Gastrocnemius medialis (tissue), 4 donors: ENCODE measurements around the gene RNF112. TPM values are rescaled to one million over a fixed set of nuclear protein-coding genes. Genes with fewer than 3 reads are reported as not detected.

Experiments used
- ATAC-seq, 2 donors: fragments of 150-250 bp; one replicate each; pipeline ENCODE4 v1.9.1; 2016
- DNase-seq, 2 donors: peaks; one replicate each; pipeline ENCODE4 v3.0.0-alpha.2; 2019
- H3K27ac ChIP-seq, 4 donors: fragments of 200-600 bp; sonication (generic); 1 replicate in 1 of 4; 2 replicates in 3 of 4; pipeline ENCODE4 v1.5.1; 2016 to 2018; ENCODE audit warnings: mild to moderate bottlenecking in 2 of 4, moderate library complexity in 1 of 4
- H3K27me3 ChIP-seq, 3 donors: fragments of 200-600 bp; sonication (generic) in 2 of 3; 1 replicate in 1 of 3; 2 replicates in 2 of 3; pipeline versions ENCODE4 v1.5.1 to v1.6.0; 2016 to 2019; ENCODE audit warnings: mild to moderate bottlenecking in 1 of 3, moderate library complexity in 1 of 3
- H3K36me3 ChIP-seq, 2 donors: fragments of 200-600 bp; sonication (generic) in 1 of 2; one replicate each; pipeline ENCODE4 v1.5.1; 2017 to 2018
- H3K4me1 ChIP-seq, 2 donors: fragments of 200-600 bp; sonication (generic) in 1 of 2; one replicate each; pipeline ENCODE4 v1.5.1; 2016 to 2017; ENCODE audit warnings: mild to moderate bottlenecking in 2 of 2
- H3K4me3 ChIP-seq, 4 donors: fragments of 200-600 bp; sonication (generic) in 3 of 4; 1 replicate in 1 of 4; 2 replicates in 3 of 4; pipeline ENCODE4 v1.5.1; 2016 to 2019; ENCODE audit warnings: mild to moderate bottlenecking in 2 of 4
- H3K9me3 ChIP-seq, 3 donors: fragments of 200-600 bp; sonication (generic) in 2 of 3; 1 replicate in 1 of 3; 2 replicates in 2 of 3; pipeline ENCODE4 v1.5.1; 2016 to 2019
- CTCF ChIP-seq, 5 experiments: fragments of 450-650 bp in 3 of 5; fragments of 200-600 bp in 2 of 5; sonication (generic) in 2 of 5; IDR thresholded peaks in 4 of 5; conservative IDR thresholded peaks in 1 of 5; 1 replicate in 4 of 5; 2 replicates in 1 of 5; pipeline ENCODE4 v1.5.1; 2016 to 2019; ENCODE audit warnings: antibody characterized with exemption in 5 of 5, mild to moderate bottlenecking in 3 of 5, moderate library complexity in 3 of 5
- POLR2A ChIP-seq, 2 donors: fragments of 450-650 bp; IDR thresholded peaks; one replicate each; pipeline ENCODE4 v1.6.1; 2017; ENCODE audit warnings: antibody characterized with exemption in 2 of 2, mild to moderate bottlenecking in 2 of 2, moderate library complexity in 2 of 2
- in situ Hi-C, 4 donors: fragments of 200-750 bp; cut with MboI; loops; one replicate each; pipeline versions ENCODE4 v1.15.0 to v1.8.0; 2017; ENCODE audit warnings: low sequenced_read_pairs in 4 of 4
- intact Hi-C: fragments of 100-400 bp; cut with DNase I; formaldehyde crosslinking; loops from one replicate; pipeline ENCODE4 v1.15.1; 2023; ENCODE audit warnings: low total_unique reads
- total RNA-seq, 4 donors: library from RNA; depleted of rRNA; stranded (reverse); fragments of >200 nt; gene quantifications; one replicate each; pipeline versions ENCODE4 v1.1.0 to v1.2.3, GENCODE V29; 2016

RNF112 gene
- total RNA-seq, 4 donors from 2014 or later, result 0.51 to 0.98 (median 0.57) TPM

GRCh38 chr17:19376811-19377210 is 34.2 kb upstream of the RNF112 start:
- Histone ChIP-seq H3K4me3 (peak overlapping the region; percentile 64 to 98 (median 83)), H3K27ac (peak overlapping the region; percentile 83 to 97 (median 94)), H3K4me1 (peaks cover 7 to 16% of the 10 kb centered on the region in 2 donors), H3K36me3 (peaks cover 0 to 22% of the 10 kb centered on the region in 2 donors), H3K9me3 (no peaks in the 10 kb centered on the region), H3K27me3 (no peaks in the 10 kb centered on the region)
- ATAC-seq (no peak), DNase-seq (no peak)
- TF ChIP-seq POLR2A (IDR thresholded peaks at IDR 0.05), result no peak
- no peak for TF ChIP-seq CTCF (IDR thresholded peaks at IDR 0.05 in 4 of 5, conservative IDR thresholded peaks at IDR 0.05 in 1 of 5)
- intact Hi-C loops, result loop anchor here (2.0 to 10.0 kb wide), 5 partner anchors 28 to 270 kb away; partner anchors contain the start of genes ALDH3A2 and SLC47A1
- in situ Hi-C loops, result no loop called here

GRCh38 chr17:19377602-19378415 is 33.2 kb upstream of the RNF112 start:
- no peaks in the 10 kb centered on the region for H3K9me3 ChIP-seq
- in situ Hi-C loops (no loop called here), intact Hi-C loops (loop anchor here (1.0 to 10.0 kb wide), 6 partner anchors 16 to 269 kb away; partner anchors contain the start of genes ALDH3A2, B9D1 and SLC47A1)
- H3K27me3 ChIP-seq, result no peaks in the 10 kb centered on the region
- H3K36me3 ChIP-seq, result peaks cover 0 to 32% of the 10 kb centered on the region in 2 donors
- peak overlapping the region; percentile 83 to 97 (median 94) for H3K27ac ChIP-seq
- ATAC-seq (peak; percentile 91 to 93), DNase-seq (peak; percentile 97 to 99)
- TF ChIP-seq CTCF (IDR thresholded peaks at IDR 0.05 in 4 of 5, conservative IDR thresholded peaks at IDR 0.05 in 1 of 5), result no peak
- TF ChIP-seq POLR2A (IDR thresholded peaks at IDR 0.05), result peak; percentile 75 to 91
- H3K4me1 ChIP-seq, result peaks cover 7 to 16% of the 10 kb centered on the region in 2 donors
- peak overlapping the region; percentile 64 to 98 (median 83) for H3K4me3 ChIP-seq

- H3K27me3 ChIP-seq, result no peaks in the 10 kb centered on the region
- in situ Hi-C loops, result no loop called here
- intact Hi-C loops, result loop anchor here (1.0 to 10.0 kb wide), 5 partner anchors 16 to 269 kb away; partner anchors contain the start of genes ALDH3A2, B9D1 and SLC47A1
- H3K9me3 ChIP-seq, result no peaks in the 10 kb centered on the region
- peak within 1 kb of the TSS; percentile 83 to 97 (median 94) for H3K27ac ChIP-seq
- H3K4me3 ChIP-seq, result peak within 1 kb of the TSS; percentile 64 to 98 (median 83)
- DNase-seq (no peak), ATAC-seq (peak; percentile 3)
- peaks cover 7 to 16% of the 10 kb centered on the region in 2 donors for H3K4me1 ChIP-seq
- TF ChIP-seq POLR2A (IDR thresholded peaks at IDR 0.05) (peak in 1 of 2 donors; percentile 42), CTCF (IDR thresholded peaks at IDR 0.05 in 4 of 5, conservative IDR thresholded peaks at IDR 0.05 in 1 of 5) (no peak)
- H3K36me3 ChIP-seq, result peaks cover 0 to 41% of the 10 kb centered on the region in 2 donors
Measured at GRCh38 chr17:19378416-19379360, 32.3 kb upstream of the RNF112 start, which contains the start of gene MAPK7. TSS of gene MAPK7 (plus strand) at chr17:19378498. CDS start at chr17:19378901, 403 bp downstream.

- H3K4me3 ChIP-seq, result peak overlapping the region; percentile 64 to 90 (median 74)
- peaks cover 0 to 44% of the 10 kb centered on the region in 2 donors for H3K36me3 ChIP-seq
- no peaks in the 10 kb centered on the region for H3K27me3 ChIP-seq
- intact Hi-C loops (loop anchor here (5.0 to 10.0 kb wide), 4 partner anchors 68 to 268 kb away; partner anchors contain the start of genes ALDH3A2 and SLC47A1), in situ Hi-C loops (no loop called here)
- ATAC-seq (no peak), DNase-seq (no peak)
- H3K9me3 ChIP-seq, result no peaks in the 10 kb centered on the region
- peaks cover 7 to 24% of the 10 kb centered on the region in 2 donors for H3K4me1 ChIP-seq
- H3K27ac ChIP-seq, result peak overlapping the region; percentile 83 to 97 (median 94)
- TF ChIP-seq POLR2A (IDR thresholded peaks at IDR 0.05), result no peak
- TF ChIP-seq CTCF (IDR thresholded peaks at IDR 0.05 in 4 of 5, conservative IDR thresholded peaks at IDR 0.05 in 1 of 5), result no peak
Measured at GRCh38 chr17:19379361-19380065, 31.5 kb upstream of the RNF112 start.
